Nephron progenitor cell (in vitro differentiated cells): ENCODE measurements around the gene WDR49.

Source experiments
- DNase-seq: peaks from one replicate; pipeline ENCODE4 v3.0.0; 2021
- H3K27ac Mint-ChIP-seq: 2 replicates; pipeline ENCODE4 v1.8.0; 2021; ENCODE audit warnings: mild to moderate bottlenecking, moderate library complexity, mixed read lengths
- H3K27me3 Mint-ChIP-seq: 2 replicates; pipeline ENCODE4 v1.8.0; 2021; ENCODE audit warnings: mild to moderate bottlenecking, low read depth, mixed read lengths; ENCODE audit not compliant: poor library complexity
- H3K36me3 Mint-ChIP-seq: 2 replicates; pipeline ENCODE4 v1.8.0; 2021; ENCODE audit warnings: low read depth, mixed read lengths
- H3K4me1 Mint-ChIP-seq: 2 replicates; pipeline ENCODE4 v1.8.0; 2021; ENCODE audit warnings: mixed read lengths
- H3K4me3 Mint-ChIP-seq: 2 replicates; pipeline ENCODE4 v1.8.0; 2021; ENCODE audit warnings: mild to moderate bottlenecking, moderate library complexity, mixed read lengths
- H3K9me3 Mint-ChIP-seq: 2 replicates; pipeline ENCODE4 v1.8.0; 2021; ENCODE audit warnings: mild to moderate bottlenecking, moderate library complexity, mixed read lengths
- CTCF ChIP-seq: fragments of 200-600 bp; sonication (generic); IDR thresholded peaks from 2 replicates; pipeline ENCODE4 v1.5.0; 2021; ENCODE audit warnings: antibody characterized with exemption

Gene WDR49

GRCh38 chr3:167575000-167575600, 78.6 kb downstream of the WDR49 start:
- Mint-ChIP-seq H3K9me3 (no peaks in the 10 kb centered on the region), H3K27me3 (no peaks in the 10 kb centered on the region), H3K27ac (no peak overlapping the region), H3K4me1 (peaks cover 11% of the 10 kb centered on the region), H3K36me3 (no peaks in the 10 kb centered on the region), H3K4me3 (no peak overlapping the region)
- TF ChIP-seq CTCF: no peak
- peak; percentile 4 for DNase-seq

- Mint-ChIP-seq H3K36me3 (no peaks in the 10 kb centered on the region), H3K4me1 (peaks cover 11% of the 10 kb centered on the region), H3K4me3 (no peak overlapping the region), H3K27ac (no peak overlapping the region), H3K27me3 (no peaks in the 10 kb centered on the region), H3K9me3 (no peaks in the 10 kb centered on the region)
- no peak for TF ChIP-seq CTCF
- no peak for DNase-seq
Observed at GRCh38 chr3:167572991-167573390, 80.8 kb downstream of the WDR49 start.

- Mint-ChIP-seq H3K27me3 (no peaks in the 10 kb centered on the region), H3K9me3 (no peaks in the 10 kb centered on the region), H3K4me1 (peaks cover 6% of the 10 kb centered on the region), H3K36me3 (no peaks in the 10 kb centered on the region), H3K27ac (no peak overlapping the region), H3K4me3 (no peak overlapping the region)
- no peak for DNase-seq
- no peak for TF ChIP-seq CTCF
Observed at GRCh38 chr3:167568634-167569033, 85.1 kb downstream of the WDR49 start.

- Mint-ChIP-seq H3K27ac (no peak overlapping the region), H3K36me3 (no peaks in the 10 kb centered on the region), H3K4me1 (no peaks in the 10 kb centered on the region), H3K4me3 (no peak overlapping the region), H3K27me3 (no peaks in the 10 kb centered on the region), H3K9me3 (no peaks in the 10 kb centered on the region)
- no peak for DNase-seq
- no peak for TF ChIP-seq CTCF
Observed at GRCh38 chr3:167565489-167565888, 88.3 kb downstream of the WDR49 start.

GRCh38 chr3:167564612-167565011, 89.1 kb downstream of the WDR49 start:
- no peaks in the 10 kb centered on the region for H3K27me3 Mint-ChIP-seq
- H3K27ac Mint-ChIP-seq: no peak overlapping the region
- no peak for TF ChIP-seq CTCF
- H3K9me3 Mint-ChIP-seq: no peaks in the 10 kb centered on the region
- no peaks in the 10 kb centered on the region for H3K4me1 Mint-ChIP-seq
- no peak for DNase-seq
- H3K4me3 Mint-ChIP-seq: no peak overlapping the region
- no peaks in the 10 kb centered on the region for H3K36me3 Mint-ChIP-seq

- no peaks in the 10 kb centered on the region for H3K36me3 Mint-ChIP-seq
- no peaks in the 10 kb centered on the region for H3K4me1 Mint-ChIP-seq
- no peak overlapping the region for H3K27ac Mint-ChIP-seq
- H3K4me3 Mint-ChIP-seq: no peak overlapping the region
- DNase-seq: peak; percentile 5
- TF ChIP-seq CTCF: no peak
- H3K27me3 Mint-ChIP-seq: no peaks in the 10 kb centered on the region
- H3K9me3 Mint-ChIP-seq: no peaks in the 10 kb centered on the region
Observed at GRCh38 chr3:167559924-167560323, 93.8 kb downstream of the WDR49 start.
